Measurements from ENCODE around the gene PIK3AP1.
"Not testable (repeated sequence)": the region's sequence is repeated elsewhere in the genome, so short reads cannot be mapped to it uniquely, and the experiment has no call there.

Gene PIK3AP1

DNA sequence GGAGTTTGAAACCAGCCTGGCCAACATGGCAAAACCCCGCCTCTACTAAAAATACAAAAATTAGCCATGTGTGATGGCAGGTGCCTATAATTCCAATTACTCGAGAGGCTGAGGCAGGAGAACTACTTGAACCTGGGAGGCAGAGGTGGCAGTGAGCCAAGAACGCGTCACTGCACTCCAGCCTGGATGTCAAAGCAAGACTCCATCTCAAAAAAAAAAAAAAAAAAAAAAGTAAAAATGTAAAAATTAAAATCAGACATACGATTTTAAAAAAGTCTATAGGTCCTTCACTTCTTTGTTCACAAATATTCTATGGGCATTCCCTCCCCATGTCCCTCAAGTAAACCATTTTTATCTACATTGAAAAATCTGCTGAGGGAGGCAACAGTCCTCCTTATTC is 171.7 kb downstream of the PIK3AP1 start:
- Histone ChIP-seq H3K79me2 (ENCODE audit: insufficient read depth, low read length) (no peaks in the 10 kb centered on the region), H3K36me3 (ENCODE audit: insufficient read depth, low read length) (peaks cover 83% of the 10 kb centered on the region)

DNA sequence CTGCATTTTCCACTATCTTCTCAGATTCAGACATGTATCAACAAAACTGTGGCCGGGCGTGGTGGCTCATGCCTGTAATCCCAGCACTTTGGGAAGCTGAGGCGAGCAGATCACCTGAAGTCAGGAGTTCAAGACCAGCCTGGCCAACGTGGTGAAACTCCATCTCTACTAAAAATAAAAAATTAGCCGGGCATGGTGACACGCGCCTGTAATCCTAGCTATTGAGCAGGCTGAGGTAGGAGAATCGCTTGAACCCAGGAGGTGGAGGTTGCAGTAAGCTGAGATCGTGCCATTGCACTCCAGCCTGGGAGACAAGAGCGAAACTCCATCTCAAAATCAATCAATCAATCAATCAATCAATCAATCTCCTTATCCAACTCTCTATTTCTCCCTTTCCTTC is 174.8 kb downstream of the PIK3AP1 start:
- not testable (repeated sequence) for H3K9me2 ChIP-seq (replicated peaks; ENCODE audit: low read depth, low read length); H3F3A ChIP-seq (ENCODE audit: low read depth); H3K9ac ChIP-seq (ENCODE audit: low read depth, low read length, poor library complexity, severe bottlenecking); H3K4me3 ChIP-seq (ENCODE audit: low read length, poor library complexity, severe bottlenecking); H2AFZ ChIP-seq (ENCODE audit: low read length); H3K4me1 ChIP-seq (ENCODE audit: insufficient read depth, low read length, poor library complexity, severe bottlenecking); H3K9me3 ChIP-seq (ENCODE audit: insufficient read depth, low read depth, low read length); H3K79me2 ChIP-seq (ENCODE audit: insufficient read depth, low read length); H3K27me3 ChIP-seq (ENCODE audit: insufficient read depth, low read length, poor library complexity, severe bottlenecking); H3K4me2 ChIP-seq (ENCODE audit: low read depth, low read length, poor library complexity, severe bottlenecking)
- H4K20me1 ChIP-seq (ENCODE audit: insufficient read depth, low read length, poor library complexity, severe bottlenecking), result peaks cover 18% of the 10 kb centered on the region
- H3K36me3 ChIP-seq (ENCODE audit: insufficient read depth, low read length), result peaks cover 78% of the 10 kb centered on the region

More for the DNA sequence above, 171.7 kb downstream of the PIK3AP1 start:
- Histone ChIP-seq H3K4me1 (ENCODE audit: insufficient read depth, low read length, poor library complexity, severe bottlenecking) (no peaks in the 10 kb centered on the region), H3K9ac (ENCODE audit: low read depth, low read length, poor library complexity, severe bottlenecking) (no peak overlapping the region), H3K4me3 (ENCODE audit: low read length, poor library complexity, severe bottlenecking) (no peak overlapping the region), H4K20me1 (ENCODE audit: insufficient read depth, low read length, poor library complexity, severe bottlenecking) (peaks cover 11% of the 10 kb centered on the region), H3K9me2 (replicated peaks; ENCODE audit: low read depth, low read length) (no peaks in the 10 kb centered on the region), H3K27me3 (ENCODE audit: insufficient read depth, low read length, poor library complexity, severe bottlenecking) (no peaks in the 10 kb centered on the region), H3F3A (ENCODE audit: low read depth) (no peaks in the 10 kb centered on the region), H2AFZ (ENCODE audit: low read length) (no peak overlapping the region), H3K9me3 (ENCODE audit: insufficient read depth, low read depth, low read length) (no peaks in the 10 kb centered on the region), H3K4me2 (ENCODE audit: low read depth, low read length, poor library complexity, severe bottlenecking) (no peak overlapping the region)
- TF ChIP-seq EZH2phosphoT487 (IDR thresholded peaks at IDR 0.05; ENCODE audit: borderline replicate concordance), result no peak
- TF ChIP-seq, protein P1, sequence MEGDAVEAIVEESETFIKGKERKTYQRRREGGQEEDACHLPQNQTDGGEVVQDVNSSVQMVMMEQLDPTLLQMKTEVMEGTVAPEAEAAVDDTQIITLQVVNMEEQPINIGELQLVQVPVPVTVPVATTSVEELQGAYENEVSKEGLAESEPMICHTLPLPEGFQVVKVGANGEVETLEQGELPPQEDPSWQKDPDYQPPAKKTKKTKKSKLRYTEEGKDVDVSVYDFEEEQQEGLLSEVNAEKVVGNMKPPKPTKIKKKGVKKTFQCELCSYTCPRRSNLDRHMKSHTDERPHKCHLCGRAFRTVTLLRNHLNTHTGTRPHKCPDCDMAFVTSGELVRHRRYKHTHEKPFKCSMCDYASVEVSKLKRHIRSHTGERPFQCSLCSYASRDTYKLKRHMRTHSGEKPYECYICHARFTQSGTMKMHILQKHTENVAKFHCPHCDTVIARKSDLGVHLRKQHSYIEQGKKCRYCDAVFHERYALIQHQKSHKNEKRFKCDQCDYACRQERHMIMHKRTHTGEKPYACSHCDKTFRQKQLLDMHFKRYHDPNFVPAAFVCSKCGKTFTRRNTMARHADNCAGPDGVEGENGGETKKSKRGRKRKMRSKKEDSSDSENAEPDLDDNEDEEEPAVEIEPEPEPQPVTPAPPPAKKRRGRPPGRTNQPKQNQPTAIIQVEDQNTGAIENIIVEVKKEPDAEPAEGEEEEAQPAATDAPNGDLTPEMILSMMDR (conservative IDR thresholded peaks at IDR 0.05; ENCODE audit: low read length), result no peak

Measured in Loucy (cell line).